Measurements from ENCODE around the gene SFT2D2.

- TF ChIP-seq, protein P1, sequence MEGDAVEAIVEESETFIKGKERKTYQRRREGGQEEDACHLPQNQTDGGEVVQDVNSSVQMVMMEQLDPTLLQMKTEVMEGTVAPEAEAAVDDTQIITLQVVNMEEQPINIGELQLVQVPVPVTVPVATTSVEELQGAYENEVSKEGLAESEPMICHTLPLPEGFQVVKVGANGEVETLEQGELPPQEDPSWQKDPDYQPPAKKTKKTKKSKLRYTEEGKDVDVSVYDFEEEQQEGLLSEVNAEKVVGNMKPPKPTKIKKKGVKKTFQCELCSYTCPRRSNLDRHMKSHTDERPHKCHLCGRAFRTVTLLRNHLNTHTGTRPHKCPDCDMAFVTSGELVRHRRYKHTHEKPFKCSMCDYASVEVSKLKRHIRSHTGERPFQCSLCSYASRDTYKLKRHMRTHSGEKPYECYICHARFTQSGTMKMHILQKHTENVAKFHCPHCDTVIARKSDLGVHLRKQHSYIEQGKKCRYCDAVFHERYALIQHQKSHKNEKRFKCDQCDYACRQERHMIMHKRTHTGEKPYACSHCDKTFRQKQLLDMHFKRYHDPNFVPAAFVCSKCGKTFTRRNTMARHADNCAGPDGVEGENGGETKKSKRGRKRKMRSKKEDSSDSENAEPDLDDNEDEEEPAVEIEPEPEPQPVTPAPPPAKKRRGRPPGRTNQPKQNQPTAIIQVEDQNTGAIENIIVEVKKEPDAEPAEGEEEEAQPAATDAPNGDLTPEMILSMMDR (IDR thresholded peaks at IDR 0.05), result no peak
- no peak for TF ChIP-seq POLR2A (IDR thresholded peaks at IDR 0.05)
Observed at GRCh38 chr1:168217664-168218063, 8.1 kb upstream of the SFT2D2 start.
